SK-N-SH (cell line): Measurements from ENCODE around the gene JPH3. TPM values are rescaled to one million over a fixed set of nuclear protein-coding genes. Genes with fewer than 3 reads are reported as not detected.
"Not testable (repeated sequence)": the region's sequence is repeated elsewhere in the genome, so short reads cannot be mapped to it uniquely, and the experiment has no call there.

Experiments
- CTCF ChIA-PET: fragments of 300-600, 350-600 bp; formaldehyde crosslinking; extraction: SDS; loops from one replicate; lab custom pipeline; 2021; lab: Yijun Ruan, JAX
- POLR2A ChIA-PET: fragments of 350-600 bp; sonication (Branson Sonifier 250); formaldehyde crosslinking; extraction: SDS; loops from one replicate; lab custom pipeline; 2020; ENCODE audit warnings: antibody characterized with exemption, inconsistent platforms; lab: Yijun Ruan, JAX
- DNase-seq: peaks from one replicate; pipeline ENCODE4 v3.0.0; 2012
- H2AFZ ChIP-seq: fragments of 200-600 bp; sonication (generic); 2 replicates; pipeline ENCODE4 v1.8.1; 2016; ENCODE audit warnings: antibody characterized with exemption, mild to moderate bottlenecking, low read depth
- H3F3A ChIP-seq: fragments of 200-600 bp; sonication (generic); replicated peaks from 2 replicates; pipeline ENCODE3; 2016; ENCODE audit warnings: antibody characterized with exemption, mild to moderate bottlenecking; ENCODE audit not compliant: insufficient read depth
- H3K27ac ChIP-seq, 2 experiments: fragments of 200-500 bp in 1 of 2; fragments of 200-600 bp in 1 of 2; sonication (Bioruptor generic) in 1 of 2; sonication (generic), shearing (Covaris generic) in 1 of 2; 2 replicates each; pipeline versions ENCODE4 v1.5.1 to v1.6.1; 2014 to 2016; ENCODE audit warnings: low read depth in 2 of 2, inconsistent platforms in 1 of 2, low read length in 1 of 2, mild to moderate bottlenecking in 1 of 2, mixed read lengths in 1 of 2
- H3K27me3 ChIP-seq: fragments of 200-600 bp; sonication (generic), shearing (Covaris generic); 2 replicates; pipeline ENCODE4 v1.6.1; 2016; ENCODE audit warnings: mixed run types; ENCODE audit not compliant: insufficient read depth
- H3K36me3 ChIP-seq, 2 experiments: fragments of 200-500 bp in 1 of 2; fragments of 200-600 bp in 1 of 2; sonication (Bioruptor generic) in 1 of 2; sonication (generic) in 1 of 2; replicated peaks in 1 of 2; 2 replicates each; pipeline versions ENCODE3 to v1.5.1; 2014 to 2016; ENCODE audit warnings: low read length in 1 of 2, mild to moderate bottlenecking in 1 of 2; ENCODE audit not compliant: insufficient read depth in 2 of 2, control insufficient read depth in 1 of 2
- H3K4me1 ChIP-seq, 2 experiments: fragments of 200-500 bp in 1 of 2; fragments of 200-600 bp in 1 of 2; sonication (Bioruptor generic) in 1 of 2; sonication (generic), shearing (Covaris generic) in 1 of 2; 2 replicates each; pipeline versions ENCODE4 v1.5.1 to v1.6.1; 2014 to 2016; ENCODE audit warnings: low read depth in 1 of 2, low read length in 1 of 2, mixed run types in 1 of 2; ENCODE audit not compliant: insufficient read depth in 2 of 2, control insufficient read depth in 1 of 2
- H3K4me2 ChIP-seq: fragments of 200-600 bp; sonication (generic), shearing (Covaris generic); 2 replicates; pipeline ENCODE4 v1.6.1; 2017; ENCODE audit warnings: mixed run types
- H3K4me3 ChIP-seq, 2 experiments: fragments of 200-500 bp in 1 of 2; fragments of 200-600 bp in 1 of 2; sonication (Bioruptor generic) in 1 of 2; sonication (generic), shearing (Covaris generic) in 1 of 2; 2 replicates each; pipeline versions ENCODE4 v1.5.1 to v1.8.1; 2014 to 2016; ENCODE audit warnings: low read depth in 2 of 2, inconsistent platforms in 1 of 2, low read length in 1 of 2, mild to moderate bottlenecking in 1 of 2, mixed read lengths in 1 of 2, moderate library complexity in 1 of 2
- H3K79me2 ChIP-seq: fragments of 200-600 bp; sonication (generic); 2 replicates; pipeline ENCODE4 v1.8.1; 2017; ENCODE audit warnings: mild to moderate bottlenecking; ENCODE audit not compliant: insufficient read depth
- H3K9ac ChIP-seq: fragments of 200-600 bp; sonication (generic); 2 replicates; pipeline ENCODE4 v1.6.1; 2017; ENCODE audit warnings: mixed run types
- H3K9me2 ChIP-seq: fragments of 200-600 bp; sonication (generic); 2 replicates; pipeline ENCODE4 v1.6.1; 2017; ENCODE audit warnings: mixed run types
- H3K9me3 ChIP-seq: fragments of 200-600 bp; sonication (generic); 2 replicates; pipeline ENCODE4 v1.6.1; 2017; ENCODE audit warnings: mixed run types, mild to moderate bottlenecking, moderate library complexity
- H4K20me1 ChIP-seq: fragments of 200-600 bp; sonication (generic); 2 replicates; pipeline ENCODE4 v1.6.1; 2017; ENCODE audit warnings: mild to moderate bottlenecking, mixed run types; ENCODE audit not compliant: insufficient read depth
- CTCF ChIP-seq: fragments of 200-600 bp; sonication (generic); IDR thresholded peaks from 2 replicates; pipeline ENCODE4 v1.6.1; 2017; ENCODE audit warnings: antibody characterized with exemption, mild to moderate bottlenecking, moderate library complexity
- ELF1 ChIP-seq: IDR thresholded peaks from 2 replicates; pipeline ENCODE4 v1.4.0; 2012
- EP300 ChIP-seq, 2 experiments: IDR thresholded peaks; 2 replicates each; pipeline versions ENCODE4 v1.4.0 to v1.6.1; 2012; ENCODE audit warnings: borderline replicate concordance in 1 of 2, low read depth in 1 of 2, low read length in 1 of 2
- FOSL2 ChIP-seq: IDR thresholded peaks from 2 replicates; pipeline ENCODE4 v1.4.0; 2012; ENCODE audit warnings: low read depth, mild to moderate bottlenecking, moderate library complexity, borderline replicate concordance
- JUND ChIP-seq: IDR thresholded peaks from 2 replicates; pipeline ENCODE4 v1.4.0; 2012
- MAX ChIP-seq: IDR thresholded peaks from 2 replicates; pipeline ENCODE4 v1.4.0; 2012; ENCODE audit warnings: low read depth
- NFIC ChIP-seq: IDR thresholded peaks from 2 replicates; pipeline ENCODE4 v1.4.0; 2012; ENCODE audit warnings: borderline replicate concordance
- RXRA ChIP-seq: IDR thresholded peaks from 2 replicates; pipeline ENCODE4 v1.4.0; 2012; ENCODE audit warnings: low read depth, mild to moderate bottlenecking, borderline replicate concordance
- SMC3 ChIP-seq: IDR thresholded peaks from 2 replicates; pipeline ENCODE4 v1.6.1; 2012; ENCODE audit warnings: low read depth, low read length, improper control_type of control experiment
- TAF1 ChIP-seq: IDR thresholded peaks from 2 replicates; pipeline ENCODE4 v1.6.1; 2012; ENCODE audit warnings: low read depth, mild to moderate bottlenecking, low read length, moderate library complexity, borderline replicate concordance
- USF1 ChIP-seq: IDR thresholded peaks from 2 replicates; pipeline ENCODE4 v1.4.0; 2012; ENCODE audit warnings: low read depth, borderline replicate concordance
- ZBTB33 ChIP-seq: IDR thresholded peaks from 2 replicates; pipeline ENCODE4 v1.4.0; 2012; ENCODE audit warnings: low read depth, borderline replicate concordance
- WGBS: methylation state at CpG from one replicate; pipeline ENCODE4 v1.1.6; 2017; ENCODE audit warnings: low lambda C conversion rate; 5-methylcytosine and 5-hydroxymethylcytosine counted together
- polyA plus RNA-seq, 3 experiments: library from polyadenylated mRNA; depleted of rRNA; stranded (reverse); fragments of >200 nt; gene quantifications; 2 replicates each; pipeline ENCODE4 v1.2.3, GENCODE V29; 2012

The JPH3 gene
- polyA plus RNA-seq, 1 of the 3 experiments (the other 2 are of a cell fraction), result 0.25 TPM

- H3K79me2 ChIP-seq, POLR2A ChIA-PET, DNase-seq, H3K4me2 ChIP-seq, H3K9ac ChIP-seq, H3K27ac ChIP-seq, H3K27me3 ChIP-seq, H4K20me1 ChIP-seq, H3K9me3 ChIP-seq, H3K9me2 ChIP-seq, H2AFZ ChIP-seq, H3K4me3 ChIP-seq, H3K36me3 ChIP-seq: not testable (repeated sequence)
- Histone ChIP-seq H3F3A (peaks cover 17% of the 10 kb centered on the region), H3K4me1 (peaks cover 14 to 19% of the 10 kb centered on the region in 2 experiments; a peak in 3 of 4 replicates)
- 87% methylated on average over 16 of the region's 16 CpGs for WGBS
- CTCF ChIA-PET, result interaction anchor here (1.6 to 4.0 kb wide), 2 partner anchors 11 to 58 kb away, joined by 7 to 23 read pairs; no protein-coding TSS in a partner anchor
These were observed 24.0 kb upstream of the JPH3 start for GRCh38 chr16:87578142-87578930.

- 92% methylated on average over 4 of the region's 4 CpGs for WGBS
- H3K9ac ChIP-seq, result no peak overlapping the region
- no peak overlapping the region for H2AFZ ChIP-seq
- H3K9me2 ChIP-seq, result no peaks in the 10 kb centered on the region
- no peaks in the 10 kb centered on the region for H3K36me3 ChIP-seq
- ChIA-PET POLR2A (no interaction called here), CTCF (interaction anchor here (0.9 to 4.0 kb wide), 2 partner anchors 8 to 56 kb away, joined by 4 to 23 read pairs; no protein-coding TSS in a partner anchor)
- no peak overlapping the region for H3K4me2 ChIP-seq
- no peak overlapping the region for H3K27ac ChIP-seq
- no peaks in the 10 kb centered on the region; the same call in 1 of the 2 replicates for H3K27me3 ChIP-seq
- peaks cover 14 to 19% of the 10 kb centered on the region in 2 experiments; a peak in 3 of 4 replicates for H3K4me1 ChIP-seq
- no peak overlapping the region for H3K4me3 ChIP-seq
- TF ChIP-seq FOSL2 (no peak), RXRA (no peak), ELF1 (no peak), CTCF (no peak), MAX (no peak), JUND (no peak)
- no peak for DNase-seq
- H4K20me1 ChIP-seq, result no peaks in the 10 kb centered on the region
- H3K9me3 ChIP-seq, result no peaks in the 10 kb centered on the region
- H3K79me2 ChIP-seq, result no peaks in the 10 kb centered on the region
- H3F3A ChIP-seq, result peaks cover 24% of the 10 kb centered on the region
These were observed 22.6 kb upstream of the JPH3 start for GRCh38 chr16:87579691-87580090.

GRCh38 chr16:87580855-87581261 lies 21.4 kb upstream of the JPH3 start:
- ChIA-PET CTCF (interaction anchor here (0.7 to 11.7 kb wide), 6 partner anchors 9 to 164 kb away, joined by 3 to 229 read pairs (median 7); no protein-coding TSS in a partner anchor), POLR2A (no interaction called here)
- Histone ChIP-seq H2AFZ (no peak overlapping the region), H3K4me1 (peaks cover 14 to 19% of the 10 kb centered on the region in 2 experiments; a peak in 3 of 4 replicates), H3K9me2 (no peaks in the 10 kb centered on the region), H3K4me2 (no peak overlapping the region), H3K36me3 (no peaks in the 10 kb centered on the region), H3K9me3 (no peaks in the 10 kb centered on the region), H3K79me2 (no peaks in the 10 kb centered on the region), H3K4me3 (no peak overlapping the region), H3K27ac (peak overlapping the region in 1 of 2 experiments; percentile 99; a peak in 1 of 4 replicates), H4K20me1 (no peaks in the 10 kb centered on the region), H3F3A (peaks cover 24% of the 10 kb centered on the region), H3K9ac (no peak overlapping the region), H3K27me3 (no peaks in the 10 kb centered on the region)
- 60% methylated on average over 3 of the region's 4 CpGs for WGBS
- peak; percentile 56 for DNase-seq
- TF ChIP-seq FOSL2, result peak; percentile 18; the same call in 1 of the 2 replicates
- TF ChIP-seq SMC3, result no peak
- TF ChIP-seq USF1, result peak; percentile 70; the same call in 1 of the 2 replicates
- no peak for TF ChIP-seq TAF1
- no peak for TF ChIP-seq ZBTB33
- TF ChIP-seq EP300 (IDR thresholded peaks at IDR 0.05; ENCODE audit: borderline replicate concordance in 1 of 2, low read depth in 1 of 2, low read length in 1 of 2), result no peak
- TF ChIP-seq RXRA, result no peak
- TF ChIP-seq NFIC, result peak; percentile 68; the same call in 1 of the 2 replicates
